Measurements from ENCODE around the gene SOWAHB.

DNA sequence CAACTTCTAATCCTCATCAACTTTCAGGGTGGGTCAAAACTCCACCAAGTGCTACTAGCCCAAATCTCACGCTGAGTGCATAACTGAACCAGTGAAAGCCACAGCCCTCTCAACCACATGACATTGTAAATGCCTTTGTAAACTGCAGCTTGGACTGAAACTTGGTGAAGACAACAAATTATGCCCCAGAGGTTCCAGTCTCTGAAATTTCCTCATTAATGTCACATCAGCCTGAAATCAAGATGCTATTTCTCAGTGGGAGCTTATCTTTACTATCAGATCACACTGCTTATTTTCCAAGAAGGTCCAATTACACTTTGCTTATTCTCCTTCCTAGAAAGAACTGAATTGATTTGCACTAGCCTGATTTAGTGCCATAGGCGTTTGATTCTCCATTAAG is 46.6 kb downstream of the SOWAHB start:
- TF ChIP-seq, protein P1, sequence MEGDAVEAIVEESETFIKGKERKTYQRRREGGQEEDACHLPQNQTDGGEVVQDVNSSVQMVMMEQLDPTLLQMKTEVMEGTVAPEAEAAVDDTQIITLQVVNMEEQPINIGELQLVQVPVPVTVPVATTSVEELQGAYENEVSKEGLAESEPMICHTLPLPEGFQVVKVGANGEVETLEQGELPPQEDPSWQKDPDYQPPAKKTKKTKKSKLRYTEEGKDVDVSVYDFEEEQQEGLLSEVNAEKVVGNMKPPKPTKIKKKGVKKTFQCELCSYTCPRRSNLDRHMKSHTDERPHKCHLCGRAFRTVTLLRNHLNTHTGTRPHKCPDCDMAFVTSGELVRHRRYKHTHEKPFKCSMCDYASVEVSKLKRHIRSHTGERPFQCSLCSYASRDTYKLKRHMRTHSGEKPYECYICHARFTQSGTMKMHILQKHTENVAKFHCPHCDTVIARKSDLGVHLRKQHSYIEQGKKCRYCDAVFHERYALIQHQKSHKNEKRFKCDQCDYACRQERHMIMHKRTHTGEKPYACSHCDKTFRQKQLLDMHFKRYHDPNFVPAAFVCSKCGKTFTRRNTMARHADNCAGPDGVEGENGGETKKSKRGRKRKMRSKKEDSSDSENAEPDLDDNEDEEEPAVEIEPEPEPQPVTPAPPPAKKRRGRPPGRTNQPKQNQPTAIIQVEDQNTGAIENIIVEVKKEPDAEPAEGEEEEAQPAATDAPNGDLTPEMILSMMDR (IDR thresholded peaks at IDR 0.05): no peak
- TF ChIP-seq EZH2phosphoT487 (IDR thresholded peaks at IDR 0.05): no peak
- TF ChIP-seq EZH2 (IDR thresholded peaks at IDR 0.05): no peak
